AG04449 (cell line): ENCODE data around the gene VEZF1.

Experiments used
- CTCF ChIA-PET: fragments of 350-600 bp; formaldehyde crosslinking; extraction: SDS; loops from one replicate; lab custom pipeline; 2021; ENCODE audit warnings: antibody characterized with exemption; lab: Yijun Ruan, JAX
- POLR2A ChIA-PET: fragments of 400-600, 350-600 bp; formaldehyde crosslinking; extraction: SDS; loops from one replicate; lab custom pipeline; 2020; ENCODE audit warnings: antibody characterized with exemption, inconsistent platforms; lab: Yijun Ruan, JAX
- DNase-seq: peaks from one replicate; pipeline ENCODE4 v3.0.0-alpha.2; 2010; ENCODE audit warnings: low read depth, low spot score
- H3K4me3 ChIP-seq: 2 replicates; pipeline ENCODE4 v1.5.1; 2011; ENCODE audit warnings: low read depth, mild to moderate bottlenecking, control low read depth, low read length
- TF ChIP-seq, protein P1 (sequence below): IDR thresholded peaks from one replicate; pipeline ENCODE4 v1.5.1; 2011; ENCODE audit warnings: mild to moderate bottlenecking, moderate library complexity, low read length, control low read depth, inconsistent platforms; ENCODE audit not compliant: insufficient read depth; ENCODE audit errors: missing control alignments

Gene VEZF1

DNA sequence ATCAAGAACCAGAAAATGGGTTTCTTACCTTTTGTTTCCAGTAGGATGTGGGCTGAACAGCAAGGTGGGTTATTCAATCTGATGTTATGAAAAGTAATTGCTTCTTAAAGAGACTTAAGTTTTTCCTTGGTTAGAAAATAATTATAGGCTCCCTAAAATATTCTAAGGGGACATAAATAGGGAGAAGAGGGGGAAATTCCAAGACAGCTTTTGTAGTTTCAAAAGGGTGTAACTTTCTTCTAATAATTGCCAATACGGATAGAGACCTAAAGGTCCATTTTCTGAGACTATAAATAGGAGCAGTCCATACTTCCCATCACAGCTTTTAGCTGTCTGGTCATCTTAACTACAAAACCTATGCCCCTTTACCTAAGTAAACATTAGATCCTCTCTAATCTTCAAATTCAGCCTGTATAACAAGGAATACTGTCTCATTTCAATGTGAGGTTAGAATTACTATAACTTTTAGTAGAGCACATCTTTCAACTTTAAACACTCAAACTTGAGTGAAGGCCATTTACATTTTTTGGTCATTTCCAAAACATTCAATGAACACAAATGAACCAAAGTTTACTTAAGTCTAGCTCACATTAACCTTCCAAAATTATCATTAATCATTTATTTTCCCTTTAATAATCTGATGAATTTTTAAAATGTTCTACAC is 13.5 kb upstream of the VEZF1 start:
- CTCF ChIA-PET, result interaction anchor here (0.9 to 20.5 kb wide), 14 partner anchors 8 to 872 kb away, joined by 3 to 1361 read pairs (median 6); partner anchors contain the start of genes CUEDC1, MRPS23 and VEZF1

DNA sequence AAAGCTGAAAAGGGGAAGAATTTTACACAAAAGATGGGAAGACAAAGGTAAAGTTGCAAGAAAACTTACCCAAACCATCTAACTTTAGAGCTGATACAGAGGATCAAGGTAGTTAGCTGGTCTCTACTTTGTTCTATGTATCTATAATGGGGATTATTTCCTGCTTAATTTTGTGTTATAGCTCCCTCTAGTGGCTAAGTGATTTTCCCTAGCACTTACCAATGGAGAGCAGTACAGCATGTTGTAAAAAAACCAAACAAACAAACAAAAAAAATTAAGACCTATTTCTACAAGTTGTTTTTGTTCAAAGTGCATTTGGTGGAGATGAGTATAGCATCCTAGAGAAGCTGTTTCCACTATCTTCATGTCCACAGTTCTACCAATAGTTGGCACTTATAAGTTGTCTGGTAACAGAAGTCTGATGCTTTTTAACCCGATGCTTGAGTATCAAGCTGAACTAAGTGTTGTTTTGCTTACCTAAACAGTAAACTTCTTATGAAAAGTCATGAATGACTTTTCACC is 11.5 kb upstream of the VEZF1 start:
- CTCF ChIA-PET, result interaction anchor here (0.6 to 20.5 kb wide), 46 partner anchors 8 to 913 kb away, joined by 3 to 1361 read pairs (median 4); partner anchors contain the start of genes MRPS23, SRSF1 and VEZF1
- TF ChIP-seq, protein P1, sequence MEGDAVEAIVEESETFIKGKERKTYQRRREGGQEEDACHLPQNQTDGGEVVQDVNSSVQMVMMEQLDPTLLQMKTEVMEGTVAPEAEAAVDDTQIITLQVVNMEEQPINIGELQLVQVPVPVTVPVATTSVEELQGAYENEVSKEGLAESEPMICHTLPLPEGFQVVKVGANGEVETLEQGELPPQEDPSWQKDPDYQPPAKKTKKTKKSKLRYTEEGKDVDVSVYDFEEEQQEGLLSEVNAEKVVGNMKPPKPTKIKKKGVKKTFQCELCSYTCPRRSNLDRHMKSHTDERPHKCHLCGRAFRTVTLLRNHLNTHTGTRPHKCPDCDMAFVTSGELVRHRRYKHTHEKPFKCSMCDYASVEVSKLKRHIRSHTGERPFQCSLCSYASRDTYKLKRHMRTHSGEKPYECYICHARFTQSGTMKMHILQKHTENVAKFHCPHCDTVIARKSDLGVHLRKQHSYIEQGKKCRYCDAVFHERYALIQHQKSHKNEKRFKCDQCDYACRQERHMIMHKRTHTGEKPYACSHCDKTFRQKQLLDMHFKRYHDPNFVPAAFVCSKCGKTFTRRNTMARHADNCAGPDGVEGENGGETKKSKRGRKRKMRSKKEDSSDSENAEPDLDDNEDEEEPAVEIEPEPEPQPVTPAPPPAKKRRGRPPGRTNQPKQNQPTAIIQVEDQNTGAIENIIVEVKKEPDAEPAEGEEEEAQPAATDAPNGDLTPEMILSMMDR, result peak; percentile 43
- H3K4me3 ChIP-seq, result no peak overlapping the region
- POLR2A ChIA-PET, result interaction anchor here (0.6 to 1.6 kb wide), 8 partner anchors 10 to 149 kb away, joined by 3 to 6 read pairs (median 4); partner anchors contain the start of gene MRPS23
- DNase-seq, result no peak

More for the DNA sequence above, 13.5 kb upstream of the VEZF1 start:
- TF ChIP-seq, protein P1, result no peak
- H3K4me3 ChIP-seq, result no peak overlapping the region
- no peak for DNase-seq
- POLR2A ChIA-PET, result interaction anchor here (0.7 to 1.4 kb wide), 3 partner anchors 16 to 151 kb away, joined by 3 to 5 read pairs (median 3); no protein-coding TSS in a partner anchor

DNA sequence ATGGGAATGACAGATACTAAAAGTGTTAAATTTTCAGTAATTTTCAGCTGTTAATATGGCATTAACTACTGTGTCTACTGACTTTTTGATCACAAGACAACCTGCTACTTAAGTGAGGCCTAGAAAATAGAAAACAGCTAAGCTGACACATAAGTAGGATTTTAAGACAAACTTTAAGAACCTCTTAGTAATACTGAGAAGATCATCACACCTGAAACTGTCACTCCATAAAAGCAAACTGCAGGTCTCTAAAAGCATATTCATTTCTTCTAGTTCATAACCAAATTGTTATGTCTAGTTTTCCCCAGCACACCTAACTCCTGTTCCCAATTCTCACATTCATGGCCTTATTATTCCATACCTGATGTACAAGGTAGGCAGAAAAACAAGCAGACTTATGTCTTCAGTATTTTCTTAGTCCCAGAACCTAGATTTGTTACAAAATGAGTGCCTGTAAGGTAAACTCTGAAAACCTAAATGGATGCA is 11.0 kb upstream of the VEZF1 start:
- TF ChIP-seq, protein P1, result no peak
- no peak overlapping the region for H3K4me3 ChIP-seq
- no peak for DNase-seq
- ChIA-PET POLR2A (interaction anchor here (0.7 to 1.6 kb wide), 7 partner anchors 9 to 149 kb away, joined by 3 to 6 read pairs (median 5); partner anchors contain the start of gene MRPS23), CTCF (interaction anchor here (0.6 to 20.5 kb wide), 41 partner anchors 8 to 912 kb away, joined by 3 to 1361 read pairs (median 5); partner anchors contain the start of genes MRPS23, SRSF1 and VEZF1)

DNA sequence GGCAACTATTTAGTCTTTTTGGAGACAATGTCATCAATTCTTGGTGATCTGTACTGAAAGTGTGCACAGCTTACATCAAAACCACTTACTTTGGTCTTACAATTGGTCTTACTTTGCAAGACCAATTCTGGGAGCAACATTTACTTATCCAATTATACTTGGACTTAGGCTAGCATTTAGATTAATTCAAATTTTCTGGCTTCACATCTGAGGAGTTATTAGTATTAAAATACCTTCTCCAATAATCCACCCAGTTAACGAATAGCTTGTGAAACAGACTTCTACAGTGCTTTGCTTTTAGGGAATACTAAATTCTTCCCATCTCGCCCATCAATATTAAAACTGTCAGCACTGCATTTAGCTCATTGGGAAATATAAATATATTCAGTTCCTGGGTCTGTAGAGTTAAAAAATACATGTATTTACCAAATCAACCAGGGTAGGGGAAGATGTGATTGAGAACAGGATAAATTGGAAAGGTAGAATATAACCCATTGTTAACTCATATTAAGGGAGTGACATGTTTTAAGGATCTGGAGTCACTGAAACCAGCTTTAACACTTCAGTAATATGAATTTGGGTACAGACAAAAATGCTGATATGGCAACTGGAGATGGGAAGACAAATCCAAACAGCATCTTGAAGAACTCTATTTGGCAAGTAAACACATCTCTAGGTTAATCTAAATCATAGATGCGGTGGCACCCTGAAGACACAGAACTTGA is 9.2 kb upstream of the VEZF1 start:
- no peak for DNase-seq
- TF ChIP-seq, protein P1, result no peak
- no peak overlapping the region for H3K4me3 ChIP-seq
- CTCF ChIA-PET, result interaction anchor here (0.8 to 20.5 kb wide), 16 partner anchors 7 to 866 kb away, joined by 3 to 1361 read pairs (median 6); partner anchors contain the start of genes MRPS23, SRSF1 and VEZF1
- POLR2A ChIA-PET, result no interaction called here

DNA sequence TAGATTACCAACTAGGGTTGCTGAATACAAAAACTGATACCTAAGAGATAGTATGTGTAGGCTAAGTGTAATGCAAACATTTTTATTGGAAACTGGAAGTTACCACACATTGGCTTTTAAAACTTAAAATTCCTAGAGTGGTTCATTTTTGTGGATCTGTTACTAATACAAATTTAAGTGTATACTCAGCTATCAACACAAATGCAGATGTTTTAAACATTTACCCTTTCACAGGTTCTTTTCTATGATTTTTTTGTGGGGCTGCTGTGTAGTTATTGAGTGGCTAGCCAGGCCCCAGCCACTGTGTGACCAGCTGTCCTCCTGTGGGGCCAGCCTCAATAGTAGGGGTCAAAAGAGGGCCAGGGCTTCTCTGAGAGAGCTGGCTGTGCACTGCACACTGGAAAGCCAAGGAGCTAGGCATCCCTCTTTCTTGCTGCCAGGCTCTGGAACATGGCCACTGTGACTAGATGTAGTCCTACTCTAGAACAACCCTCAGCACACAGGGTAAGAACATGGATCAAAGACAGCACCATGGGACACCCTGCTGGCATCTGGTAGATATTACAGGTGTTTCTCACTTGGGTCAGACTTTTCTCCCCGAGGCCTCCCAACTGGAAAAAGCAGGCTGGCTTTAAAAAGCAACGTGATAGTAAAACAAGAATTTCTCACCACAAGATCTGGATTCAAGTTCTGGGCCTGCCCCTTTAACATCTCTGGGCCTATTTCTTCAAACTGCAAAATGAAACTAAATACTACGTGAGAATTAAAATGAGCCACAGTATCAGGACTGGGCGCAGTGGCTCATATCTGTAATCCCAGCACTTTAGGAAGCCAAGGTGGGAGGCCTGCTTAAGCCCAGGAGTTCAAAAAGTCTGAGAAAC is 7.3 kb upstream of the VEZF1 start:
- DNase-seq, result no peak
- ChIA-PET POLR2A (interaction anchor here (2.0 kb wide), 1 partner anchor 11 kb away, joined by 9 read pairs; the partner anchor contains the start of gene SRSF1), CTCF (interaction anchor here (0.8 to 20.5 kb wide), 14 partner anchors 10 to 161 kb away, joined by 3 to 1361 read pairs (median 5); partner anchors contain the start of genes MRPS23 and SRSF1)
- H3K4me3 ChIP-seq, result no peak overlapping the region
- TF ChIP-seq, protein P1, result peak; percentile 70
